HEK293T (cell line): ENCODE results near the gene NAALADL2.

Experiments
- BHLHE40 ChIP-seq: fragments of 450-650 bp; IDR thresholded peaks from 2 replicates; pipeline ENCODE4 v1.6.1; 2016; ENCODE audit warnings: mild to moderate bottlenecking, moderate library complexity, borderline replicate concordance
- FOXK2 ChIP-seq: fragments of 450-650 bp; IDR thresholded peaks from 2 replicates; pipeline ENCODE4 v1.6.1; 2016; ENCODE audit warnings: mild to moderate bottlenecking
- SP1 ChIP-seq: fragments of 450-650 bp; IDR thresholded peaks from 2 replicates; pipeline ENCODE4 v1.6.1; 2017
- ZNF384 ChIP-seq: fragments of 450-650 bp; IDR thresholded peaks from 2 replicates; pipeline ENCODE4 v1.6.1; 2016

DNA sequence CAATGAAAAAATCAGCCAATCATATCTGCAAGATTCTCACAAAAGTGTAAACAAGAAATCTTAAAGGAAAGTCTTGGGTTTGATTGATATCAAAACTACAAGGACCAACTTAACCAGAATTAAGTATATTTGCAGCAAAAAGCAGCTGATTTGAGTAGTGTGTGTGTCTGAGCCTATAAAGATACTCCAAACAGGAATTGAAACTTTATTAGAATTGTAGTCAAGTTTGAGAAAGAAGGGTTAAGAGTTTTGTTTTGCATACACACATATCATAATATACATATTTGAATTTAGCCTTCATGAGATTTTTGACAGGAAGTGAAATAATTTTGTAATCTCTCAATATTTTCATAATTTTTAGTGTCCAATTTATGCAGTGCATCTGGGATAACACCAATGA lies 300.1 kb downstream of the NAALADL2 start:
- no peak for TF ChIP-seq FOXK2
- no peak for TF ChIP-seq ZNF384
- no peak for TF ChIP-seq SP1
- no peak for TF ChIP-seq BHLHE40
